GM06990 (cell line): ENCODE results near the gene RALA.

ENCODE experiments used
- DNase-seq: peaks from one replicate; pipeline ENCODE4 v3.0.0-alpha.2; 2011; ENCODE audit not compliant: insufficient read length; ENCODE audit errors: extremely low read depth
- H3K27me3 ChIP-seq: replicated peaks from 2 replicates; pipeline ENCODE4 v1.6.0; 2011; ENCODE audit warnings: low read length; ENCODE audit not compliant: control insufficient read depth, insufficient read depth
- H3K36me3 ChIP-seq: 2 replicates; pipeline ENCODE4 v1.5.1; 2011; ENCODE audit warnings: low read length; ENCODE audit not compliant: control insufficient read depth, insufficient read depth
- H3K4me3 ChIP-seq: replicated peaks from 2 replicates; pipeline ENCODE4 v1.5.1; 2011; ENCODE audit warnings: low read depth, mild to moderate bottlenecking, control low read depth, low read length
- TF ChIP-seq, protein P1 (sequence below): IDR thresholded peaks from 2 replicates; pipeline ENCODE4 v1.5.1; 2011; ENCODE audit warnings: low read length, control low read depth, mild to moderate bottlenecking, inconsistent platforms; ENCODE audit not compliant: insufficient read depth, poor library complexity, severe bottlenecking

Gene RALA

GRCh38 chr7:39607865-39608264, 15.5 kb upstream of the RALA start:
- Histone ChIP-seq H3K27me3 (no peaks in the 10 kb centered on the region), H3K4me3 (no peak overlapping the region)
- TF ChIP-seq, protein P1, sequence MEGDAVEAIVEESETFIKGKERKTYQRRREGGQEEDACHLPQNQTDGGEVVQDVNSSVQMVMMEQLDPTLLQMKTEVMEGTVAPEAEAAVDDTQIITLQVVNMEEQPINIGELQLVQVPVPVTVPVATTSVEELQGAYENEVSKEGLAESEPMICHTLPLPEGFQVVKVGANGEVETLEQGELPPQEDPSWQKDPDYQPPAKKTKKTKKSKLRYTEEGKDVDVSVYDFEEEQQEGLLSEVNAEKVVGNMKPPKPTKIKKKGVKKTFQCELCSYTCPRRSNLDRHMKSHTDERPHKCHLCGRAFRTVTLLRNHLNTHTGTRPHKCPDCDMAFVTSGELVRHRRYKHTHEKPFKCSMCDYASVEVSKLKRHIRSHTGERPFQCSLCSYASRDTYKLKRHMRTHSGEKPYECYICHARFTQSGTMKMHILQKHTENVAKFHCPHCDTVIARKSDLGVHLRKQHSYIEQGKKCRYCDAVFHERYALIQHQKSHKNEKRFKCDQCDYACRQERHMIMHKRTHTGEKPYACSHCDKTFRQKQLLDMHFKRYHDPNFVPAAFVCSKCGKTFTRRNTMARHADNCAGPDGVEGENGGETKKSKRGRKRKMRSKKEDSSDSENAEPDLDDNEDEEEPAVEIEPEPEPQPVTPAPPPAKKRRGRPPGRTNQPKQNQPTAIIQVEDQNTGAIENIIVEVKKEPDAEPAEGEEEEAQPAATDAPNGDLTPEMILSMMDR, result no peak

DNA sequence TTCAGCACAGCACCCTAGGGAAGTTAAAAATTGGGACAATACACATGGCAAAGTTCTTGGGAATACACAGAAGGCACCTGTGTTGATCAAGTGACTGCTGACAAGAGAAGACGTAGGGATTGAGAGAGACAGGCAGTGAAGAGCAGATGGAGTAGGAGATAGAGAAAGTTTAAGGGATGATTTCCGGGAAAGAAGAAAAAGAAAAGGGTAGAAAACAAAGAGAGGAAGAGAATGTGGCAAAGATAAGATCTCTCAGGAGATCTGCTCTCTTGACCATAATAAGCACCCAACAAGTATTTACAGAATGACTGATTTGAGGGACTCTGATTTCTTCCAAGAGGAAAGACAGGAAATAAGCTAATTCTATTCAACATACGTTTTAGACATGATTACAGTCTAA, 15.1 kb upstream of the RALA start:
- DNase-seq, result no peak
- Histone ChIP-seq H3K4me3 (no peak overlapping the region), H3K27me3 (no peaks in the 10 kb centered on the region), H3K36me3 (no peaks in the 10 kb centered on the region)
- TF ChIP-seq, protein P1, result no peak

More at GRCh38 chr7:39607865-39608264, 15.5 kb upstream of the RALA start:
- no peaks in the 10 kb centered on the region for H3K36me3 ChIP-seq
- DNase-seq, result no peak

DNA sequence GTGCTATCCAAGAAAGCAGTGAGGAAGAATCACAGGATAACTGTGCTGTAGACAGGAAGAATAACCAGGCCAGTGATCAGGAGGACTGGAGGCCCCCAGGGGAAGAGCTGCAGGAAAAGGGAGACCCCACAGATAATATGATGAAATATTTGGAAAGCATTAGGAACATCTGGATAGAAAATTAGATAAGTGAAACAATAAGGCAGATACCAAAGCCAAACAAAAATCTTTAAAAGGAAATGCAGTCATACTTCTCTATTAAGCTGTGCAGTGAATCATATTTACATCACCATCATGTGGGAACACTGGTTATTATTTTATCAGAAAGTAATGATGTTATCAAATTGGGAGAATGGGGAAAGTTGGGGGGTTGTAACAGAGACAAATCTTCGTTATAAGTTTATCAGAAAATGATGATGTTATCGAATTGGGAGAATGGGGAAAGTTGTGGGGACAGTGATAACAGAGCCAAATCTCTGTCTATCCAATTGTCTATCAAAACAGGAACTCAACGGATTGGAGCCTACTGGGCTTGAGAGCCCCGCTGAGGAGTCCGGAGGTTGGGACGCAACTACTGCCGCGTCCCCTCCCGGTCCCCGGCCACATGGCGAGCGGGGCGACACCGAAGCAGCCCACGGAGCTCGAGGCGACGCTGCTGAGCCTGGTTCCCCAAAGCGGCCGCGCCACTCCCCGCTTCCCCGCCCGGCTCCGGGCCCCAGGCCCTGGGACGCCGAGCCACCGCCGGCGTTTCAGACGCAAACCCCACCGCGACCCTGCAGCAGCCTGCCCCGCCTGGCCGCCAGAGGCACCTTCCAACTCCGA, 14.0 kb upstream of the RALA start:
- Histone ChIP-seq H3K36me3 (no peaks in the 10 kb centered on the region), H3K4me3 (no peak overlapping the region), H3K27me3 (no peaks in the 10 kb centered on the region)
- DNase-seq, result peak; percentile 37
- TF ChIP-seq, protein P1, result no peak

DNA sequence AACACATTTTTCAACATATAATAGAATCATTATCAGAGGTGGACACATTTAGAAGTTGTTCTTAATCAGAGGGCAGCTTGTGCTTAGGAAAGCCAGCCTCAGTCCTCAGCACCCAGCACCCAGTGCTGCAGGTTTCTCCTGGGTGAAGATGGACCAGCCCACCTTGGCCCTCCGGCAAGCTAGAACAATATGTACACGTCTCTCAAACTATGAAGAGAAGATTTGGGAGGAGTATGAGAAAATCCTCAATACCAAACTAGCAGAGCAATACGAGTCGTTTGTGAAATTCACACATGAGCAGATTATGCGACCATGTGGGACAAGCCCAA, 13.5 kb upstream of the RALA start:
- no peak for DNase-seq
- Histone ChIP-seq H3K36me3 (no peaks in the 10 kb centered on the region), H3K27me3 (no peaks in the 10 kb centered on the region), H3K4me3 (no peak overlapping the region)
- TF ChIP-seq, protein P1, result no peak

DNA sequence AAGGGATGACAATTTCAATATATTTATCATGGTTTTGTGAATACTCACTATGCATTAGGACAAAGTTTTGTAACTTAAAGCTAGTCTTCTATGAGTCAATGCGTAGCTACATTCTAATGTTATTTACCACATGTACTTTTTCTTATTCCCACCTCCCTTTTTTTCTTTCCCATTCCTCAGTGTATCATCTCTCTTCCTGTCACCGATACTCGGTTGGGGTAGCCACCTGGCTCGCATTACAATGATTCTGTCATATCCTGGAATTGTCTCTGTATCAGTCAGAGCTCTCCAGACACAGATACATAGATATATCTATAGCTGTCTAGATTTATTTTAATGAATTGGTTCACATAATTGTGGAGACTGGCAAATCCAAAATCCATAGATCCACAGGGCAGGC, 9.8 kb upstream of the RALA start:
- no peak for DNase-seq
- TF ChIP-seq, protein P1, result no peak
- no peaks in the 10 kb centered on the region for H3K27me3 ChIP-seq
- no peaks in the 10 kb centered on the region for H3K36me3 ChIP-seq
- no peak overlapping the region for H3K4me3 ChIP-seq
